HG02884 (cell line): ENCODE data around the gene HAT1.
"Not testable (repeated sequence)": the region's sequence is repeated elsewhere in the genome, so short reads cannot be mapped to it uniquely, and the experiment has no call there.

Experiments
- ATAC-seq: cut with Tn5 transposase; IDR thresholded peaks from one replicate; pipeline ENCODE4 v1.9.1; 2021; ENCODE audit warnings: mild to moderate bottlenecking, moderate library complexity; ENCODE audit not compliant: unreplicated experiment

HAT1 gene

GRCh38 chr2:171922230-171923022, at the start of gene HAT1:
Gene HAT1 (plus strand): TSS chr2:171922461. CDS start chr2:171922501, 40 bp downstream.
- ATAC-seq: peak; percentile 95

DNA sequence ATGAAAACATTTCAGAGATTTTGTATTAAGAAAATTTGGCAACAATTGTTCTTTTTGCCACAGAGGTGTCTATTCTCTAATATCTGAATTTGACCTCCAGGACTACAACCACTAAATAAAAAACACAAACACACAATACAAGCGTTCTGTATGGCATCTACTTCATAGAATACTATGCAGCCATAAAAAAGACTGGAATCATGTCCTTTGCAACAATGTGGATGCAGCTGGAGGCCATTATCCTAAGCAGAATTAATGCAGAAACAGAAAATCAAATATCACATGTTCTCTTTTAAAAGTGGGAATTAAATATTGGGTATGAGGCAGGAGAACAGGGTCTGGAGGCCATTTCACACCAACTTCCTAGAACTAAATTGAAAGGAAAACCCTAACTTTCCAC, 47.7 kb upstream of the HAT1 start:
- no peak for ATAC-seq

DNA sequence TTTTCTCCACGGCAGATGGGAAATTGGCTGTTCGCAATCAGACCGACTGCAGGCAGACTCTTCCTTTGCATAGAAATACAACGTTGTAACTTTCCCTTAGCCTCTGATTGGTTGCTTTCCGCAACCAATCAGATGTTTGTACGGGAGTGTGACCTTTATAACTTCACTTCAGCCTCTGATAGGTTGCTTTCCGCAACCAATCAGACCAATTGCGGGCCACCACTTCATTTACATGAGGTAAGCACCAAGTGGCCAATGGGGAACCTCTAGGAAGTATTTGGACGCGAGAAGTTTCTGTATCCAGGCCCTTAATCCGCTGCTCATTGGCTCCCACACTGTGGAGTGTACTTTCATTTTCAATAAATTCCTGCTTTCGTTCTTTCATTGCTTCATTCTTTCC, 47.3 kb upstream of the HAT1 start:
- no peak for ATAC-seq

DNA sequence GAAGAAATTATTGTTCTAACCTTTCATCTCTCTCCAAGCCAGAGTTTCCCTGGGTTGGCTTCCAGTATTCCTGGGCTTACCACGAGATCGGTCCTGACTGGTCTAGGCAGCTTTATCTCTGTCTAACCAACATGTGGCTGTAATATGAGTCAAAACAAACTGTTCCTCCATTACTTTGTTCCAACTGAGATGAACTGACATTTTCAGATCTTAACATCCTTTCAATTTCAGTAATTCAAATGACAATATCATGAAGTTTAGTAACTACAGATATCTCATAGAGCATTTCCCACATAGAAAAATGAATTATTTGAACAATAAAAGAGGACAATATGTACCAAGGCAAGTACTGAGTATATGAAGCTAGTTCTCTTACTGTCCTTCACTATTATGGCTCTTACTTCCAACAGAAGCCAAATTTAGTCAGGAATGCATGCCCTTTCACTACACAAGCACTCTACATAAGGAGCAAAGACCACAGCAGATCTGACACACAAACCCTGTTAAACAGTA, 43.7 kb upstream of the HAT1 start:
- ATAC-seq: peak; percentile 48

DNA sequence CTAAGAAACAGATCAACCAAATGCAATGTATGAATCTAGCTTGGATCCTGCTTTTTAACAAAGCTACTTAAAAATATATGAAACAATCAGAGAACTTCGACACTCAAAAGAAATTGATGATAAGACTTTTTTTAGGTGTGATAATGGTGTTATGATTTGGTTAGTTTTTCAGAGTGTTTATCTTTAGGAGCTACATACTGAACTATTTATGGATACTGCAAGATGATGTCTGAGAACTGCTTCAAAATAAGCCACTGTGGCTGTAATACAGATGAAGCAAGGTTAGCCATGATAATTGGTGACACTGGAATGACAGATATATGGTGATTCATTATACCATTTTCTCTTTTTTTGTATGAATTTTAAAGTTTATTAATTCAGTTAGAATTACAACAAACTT, 42.4 kb upstream of the HAT1 start:
- no peak for ATAC-seq

GRCh38 chr2:171880774-171881173, 41.5 kb upstream of the HAT1 start:
- no peak for ATAC-seq

- ATAC-seq: no peak
Measured at GRCh38 chr2:171882089-171882769, 40.0 kb upstream of the HAT1 start.

DNA sequence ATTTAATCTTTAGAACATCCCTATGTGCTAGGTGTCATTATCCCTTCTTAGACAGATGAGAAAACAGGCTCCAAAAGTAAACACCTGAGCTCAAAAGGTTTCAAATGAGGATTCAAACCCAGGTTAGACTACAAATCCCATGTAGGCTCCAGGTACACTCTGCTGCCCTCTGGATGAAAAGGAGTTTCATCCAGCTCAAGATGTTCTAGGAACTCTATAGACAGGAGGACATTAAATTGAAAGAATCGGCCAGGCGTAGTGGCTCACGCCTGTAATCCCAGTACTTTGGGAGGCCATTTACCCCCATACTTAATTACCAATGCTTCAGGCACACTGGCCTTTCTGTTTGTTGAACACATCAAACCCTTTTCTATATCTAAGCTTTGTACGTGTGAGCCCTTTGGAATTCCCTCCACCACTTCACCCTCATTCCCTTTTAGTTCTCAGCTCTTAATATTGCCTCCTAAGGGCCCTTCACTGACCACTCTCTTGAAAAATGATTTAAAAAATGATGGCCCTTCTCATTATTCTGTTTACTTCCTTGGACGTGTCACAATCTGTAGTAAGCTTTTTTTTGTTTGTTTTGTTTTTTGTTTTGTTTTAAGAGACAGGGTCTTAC, 38.9 kb upstream of the HAT1 start:
- ATAC-seq: no peak

DNA sequence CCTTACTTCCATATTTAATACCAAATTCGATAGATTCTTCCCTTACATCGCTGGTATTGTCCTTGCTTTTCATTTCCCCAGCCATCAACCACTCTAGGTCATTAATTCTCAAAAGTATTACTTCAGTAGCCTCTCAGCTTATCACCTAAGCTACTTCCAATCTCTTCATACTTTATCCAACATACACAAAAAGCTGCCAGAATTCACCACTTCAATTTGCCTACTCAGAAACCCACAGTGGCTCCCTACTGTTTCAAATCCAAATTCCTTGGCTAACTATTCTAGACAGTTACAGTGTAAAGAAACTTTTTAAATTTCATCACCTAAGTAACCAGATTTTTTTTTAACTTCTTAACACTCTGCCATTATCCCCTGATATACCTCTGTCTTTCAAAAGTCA, 32.9 kb upstream of the HAT1 start:
- no peak for ATAC-seq

DNA sequence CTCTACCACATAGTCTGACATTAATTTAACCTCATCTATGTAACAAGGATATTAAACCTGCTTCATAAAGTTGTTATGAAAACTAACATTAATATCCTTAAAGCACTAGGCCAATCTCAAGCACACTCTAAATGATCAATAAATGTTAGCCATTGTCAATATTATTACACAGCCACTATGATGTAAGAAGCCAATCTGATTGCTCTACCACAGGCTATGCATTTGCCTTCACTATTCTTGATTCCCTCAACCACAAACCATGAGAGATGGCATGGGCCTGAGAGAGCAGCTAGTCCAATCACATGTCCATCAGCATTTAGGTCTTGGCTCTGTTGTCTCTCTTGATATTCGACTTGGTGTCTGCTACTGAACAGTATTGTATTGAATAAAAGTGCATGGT, 32.5 kb upstream of the HAT1 start:
- ATAC-seq: no peak

DNA sequence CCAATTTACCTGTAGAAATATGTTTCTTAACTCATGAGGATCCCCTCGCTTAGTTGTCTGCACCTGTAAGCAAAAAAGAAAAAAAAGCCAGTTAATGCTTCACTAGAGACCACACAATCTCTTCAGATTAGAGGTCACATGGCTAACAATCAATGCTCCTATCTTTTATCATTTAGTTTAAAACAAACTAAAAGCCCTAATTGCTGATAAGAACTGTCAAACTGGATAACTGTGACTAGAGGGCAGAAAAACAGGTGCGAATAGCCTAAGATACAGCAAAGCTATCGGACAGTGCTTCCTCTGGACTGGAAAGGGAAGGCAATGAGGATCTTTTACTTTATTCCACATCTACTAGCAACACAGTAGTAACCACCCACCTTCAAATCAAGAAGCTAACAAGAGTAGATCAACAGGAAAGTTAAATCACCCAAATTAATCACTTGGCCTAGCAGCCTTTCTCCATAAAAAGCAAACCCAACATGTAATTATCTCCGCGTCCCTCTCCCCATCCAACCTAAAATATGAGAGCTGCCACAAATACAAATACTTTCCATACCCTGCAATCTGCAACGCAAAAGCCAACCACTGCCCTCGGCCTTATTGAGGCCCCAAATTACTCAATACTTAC, 29.0 kb upstream of the HAT1 start:
- no peak for ATAC-seq

GRCh38 chr2:171893824-171894611, 28.2 kb upstream of the HAT1 start, which contains the start of gene SLC25A12:
Gene SLC25A12 (minus strand): TSS chr2:171894244. CDS start chr2:171894214, 30 bp downstream.
- ATAC-seq: peak; percentile 85

- no peak for ATAC-seq
Measured at GRCh38 chr2:171894612-171894947, 27.7 kb upstream of the HAT1 start.

DNA sequence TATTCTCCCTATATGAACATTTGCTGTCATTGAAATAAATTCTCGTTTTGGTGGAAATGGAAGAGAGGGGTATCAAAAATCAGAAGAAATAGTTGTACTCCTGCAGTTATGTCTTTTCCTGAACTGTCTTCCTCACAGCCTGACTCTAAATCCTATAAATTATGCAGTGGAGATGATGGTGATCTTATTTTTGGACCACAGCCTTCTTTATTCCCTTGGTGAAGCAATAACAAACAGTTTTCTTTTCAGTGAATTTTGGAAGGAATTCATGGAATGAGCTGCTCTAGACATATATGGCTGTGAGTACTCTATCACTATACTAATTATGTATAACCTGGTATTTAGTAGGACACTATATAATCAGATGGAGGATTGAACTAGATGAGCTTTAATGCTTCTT, 26.5 kb upstream of the HAT1 start:
- ATAC-seq: no peak

- ATAC-seq: not testable (repeated sequence)
Measured at GRCh38 chr2:171899623-171900282, 22.5 kb upstream of the HAT1 start.

- ATAC-seq: no peak
Measured at GRCh38 chr2:171902840-171903420, 19.3 kb upstream of the HAT1 start.

DNA sequence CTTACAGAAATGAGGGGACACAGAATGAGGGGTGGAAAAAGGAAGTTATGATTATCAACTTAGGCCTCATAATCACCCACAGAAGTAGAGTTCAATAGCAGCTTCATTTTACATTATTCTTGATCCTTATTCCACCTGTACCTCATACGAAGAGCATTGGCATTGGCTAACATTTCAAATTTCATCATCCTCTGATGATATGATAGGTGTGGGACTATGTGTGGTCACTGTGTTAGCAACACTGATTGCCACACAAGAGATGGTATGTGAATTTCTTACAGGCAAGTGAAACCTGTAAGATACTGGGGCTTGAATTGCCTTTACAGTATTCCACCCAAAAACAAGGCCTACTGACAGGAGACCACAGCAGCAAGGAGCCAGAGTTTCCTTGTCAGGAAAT, 14.0 kb upstream of the HAT1 start:
- ATAC-seq: no peak

GRCh38 chr2:171909266-171909665, 13.0 kb upstream of the HAT1 start:
- ATAC-seq: no peak

GRCh38 chr2:171910494-171910893, 11.8 kb upstream of the HAT1 start:
- no peak for ATAC-seq

GRCh38 chr2:171913517-171913916, 8.7 kb upstream of the HAT1 start:
- ATAC-seq: no peak
